C1 segment of cervical spinal cord (tissue), 14 donors: ENCODE measurements around the gene CYB5R4.
"Not testable (repeated sequence)": the region's sequence is repeated elsewhere in the genome, so short reads cannot be mapped to it uniquely, and the experiment has no call there.

Source experiments
- DNase-seq, 14 donors: peaks; one replicate each; lab custom pipeline; 2025; lab: John Stamatoyannopoulos, UW

CYB5R4 gene

DNA sequence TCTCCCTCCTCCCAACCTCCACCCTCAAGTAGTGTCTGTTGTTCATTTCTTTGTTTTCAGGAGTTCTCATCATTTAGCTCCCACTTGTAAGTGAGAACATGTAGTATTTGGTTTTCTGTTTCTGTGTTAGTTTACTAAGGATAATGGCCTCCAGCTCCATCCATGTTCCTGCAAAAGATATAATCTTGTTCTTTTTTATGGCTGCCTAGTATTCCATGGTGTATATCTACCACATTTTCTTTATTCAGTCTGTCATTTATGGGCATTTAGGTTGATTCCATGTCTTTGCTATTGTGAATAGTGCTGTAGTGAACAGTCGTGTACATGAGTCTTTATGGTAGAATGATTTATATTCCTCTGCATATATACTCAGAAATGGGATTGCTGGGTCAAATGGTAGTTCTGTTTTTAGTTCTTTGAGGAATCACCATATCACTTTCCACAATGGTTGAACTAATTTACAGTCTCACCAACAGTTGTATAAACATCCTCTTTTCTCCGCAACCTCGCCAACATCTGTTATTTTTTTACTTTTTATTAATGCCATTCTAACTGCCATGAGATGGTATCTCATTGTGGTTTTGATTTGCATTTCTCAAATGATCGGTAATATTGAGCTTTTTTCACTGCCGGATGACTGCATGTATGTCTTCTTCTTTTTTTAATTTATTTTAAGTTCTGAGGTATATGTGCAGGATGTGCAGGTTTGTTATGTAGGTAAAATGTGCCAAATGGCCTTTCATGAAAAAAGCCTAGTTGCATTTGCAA, 48.3 kb downstream of the CYB5R4 start:
- DNase-seq = not testable (repeated sequence)

DNA sequence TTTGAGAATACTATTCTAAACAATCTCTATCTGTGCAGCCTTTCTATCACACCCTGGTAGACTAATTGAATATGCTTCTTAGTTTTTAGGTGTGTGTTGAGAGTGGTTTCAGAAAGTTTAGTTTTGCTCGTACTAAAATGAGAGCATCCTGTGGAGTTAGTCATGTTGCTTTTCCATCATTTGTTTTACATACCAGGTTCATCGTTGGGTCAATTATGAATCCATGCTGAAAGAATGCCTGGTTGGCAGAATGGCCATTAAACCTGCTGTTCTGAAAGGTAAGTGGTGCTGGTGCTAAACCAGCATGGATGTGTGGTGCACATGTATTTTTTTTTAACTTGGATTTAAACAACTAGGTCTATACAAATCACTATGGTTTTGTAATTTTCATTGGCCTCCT, 49.3 kb downstream of the CYB5R4 start:
- DNase-seq = no peak

DNA sequence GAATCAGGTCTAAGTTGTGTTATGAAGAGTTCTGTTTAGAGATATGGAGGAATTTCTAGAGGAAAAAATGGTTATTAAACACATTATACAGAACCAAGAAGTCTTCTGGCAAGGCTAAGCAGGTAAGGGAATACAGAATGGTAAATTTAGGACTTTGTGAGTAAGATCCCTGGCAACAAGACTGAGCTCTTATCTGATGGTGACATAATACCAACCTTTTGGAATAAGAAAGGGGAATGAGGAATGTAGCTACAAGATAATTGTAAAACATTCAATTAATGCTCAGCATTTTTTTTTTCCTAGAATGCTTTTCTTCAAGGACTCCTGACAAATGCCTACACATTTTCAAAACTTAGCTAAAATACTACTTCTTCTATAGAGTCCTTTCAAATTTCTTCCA, 51.8 kb downstream of the CYB5R4 start:
- no peak for DNase-seq

DNA sequence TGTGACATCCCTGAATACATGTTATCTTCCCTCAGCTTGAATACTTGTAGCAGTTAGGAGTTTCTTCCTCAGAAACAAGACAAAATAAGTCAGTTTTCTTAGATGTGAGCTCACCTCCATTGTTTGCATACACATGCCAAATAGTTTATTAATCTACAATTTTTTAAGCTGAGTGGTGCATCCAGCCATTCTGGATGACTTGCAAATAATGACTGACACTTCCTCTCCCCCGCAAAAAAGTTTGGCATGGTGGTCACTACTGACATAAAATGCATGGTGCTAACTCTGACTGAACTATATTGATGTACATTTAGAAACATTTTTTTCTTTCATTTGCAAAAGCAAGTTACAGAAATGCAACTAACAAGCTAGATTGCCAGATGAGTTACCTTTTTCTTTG, 55.5 kb downstream of the CYB5R4 start:
- no peak for DNase-seq

- no peak for DNase-seq
Observed at GRCh38 chr6:83917001-83917400, 57.5 kb downstream of the CYB5R4 start.

DNA sequence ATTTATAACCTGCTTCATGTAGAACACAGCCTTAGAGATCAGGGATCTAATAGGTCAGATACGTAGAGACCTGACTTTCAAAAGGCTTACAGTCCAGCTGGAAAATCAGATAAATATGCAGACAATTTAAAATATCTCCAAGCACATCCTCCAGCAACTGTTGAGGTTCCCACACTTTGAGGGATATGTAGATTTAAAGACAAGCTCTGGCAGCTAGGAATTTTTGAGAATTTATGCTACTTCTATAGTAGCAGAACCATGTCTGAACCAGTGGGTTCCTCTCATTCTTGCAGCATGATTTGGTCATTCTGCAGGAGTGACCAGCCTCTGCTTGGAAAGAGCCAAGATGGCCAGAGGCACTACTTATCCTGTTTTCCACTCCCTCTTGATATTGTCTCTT, 60.5 kb downstream of the CYB5R4 start:
- DNase-seq = no peak

DNA sequence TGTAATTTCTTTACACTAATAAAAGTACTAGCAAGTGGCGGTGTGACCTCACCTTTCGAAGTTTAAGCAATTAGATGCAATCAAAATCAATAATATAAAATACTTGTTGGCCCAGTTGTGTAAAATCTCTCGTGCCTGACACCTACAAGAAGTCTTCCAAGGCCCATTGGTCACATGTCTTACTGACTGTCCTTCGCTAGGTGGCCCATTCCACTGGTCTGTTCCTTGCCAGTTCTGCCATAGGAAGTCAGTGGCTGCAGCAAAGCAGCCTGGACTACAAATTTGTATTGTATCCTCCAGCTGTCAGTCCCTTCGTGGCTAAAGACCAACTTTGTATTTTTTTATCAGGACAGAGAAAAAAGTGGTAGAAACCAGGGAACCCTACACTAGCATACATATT, 61.8 kb downstream of the CYB5R4 start:
- DNase-seq = no peak

DNA sequence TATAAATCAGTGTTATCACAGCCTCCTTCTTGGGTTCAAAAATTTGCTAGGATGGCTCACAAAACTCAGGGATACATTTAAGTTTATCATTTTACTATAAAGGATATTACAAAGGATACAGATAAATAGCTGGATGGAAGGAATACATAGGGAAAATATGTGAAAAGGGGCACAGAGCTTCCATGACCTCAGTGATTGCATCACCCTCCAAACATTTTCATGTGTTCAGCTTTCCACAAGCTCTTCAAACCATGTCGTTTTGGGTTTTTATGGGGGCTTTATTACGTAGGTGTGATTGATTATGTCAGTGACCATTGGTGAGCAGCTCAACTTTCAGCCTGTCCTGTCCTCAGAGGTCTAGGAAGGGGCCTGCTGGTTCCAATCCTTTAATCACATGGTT, 68.0 kb downstream of the CYB5R4 start:
- no peak for DNase-seq

- DNase-seq = no peak
Observed at GRCh38 chr6:83928286-83928685, 68.8 kb downstream of the CYB5R4 start.

DNA sequence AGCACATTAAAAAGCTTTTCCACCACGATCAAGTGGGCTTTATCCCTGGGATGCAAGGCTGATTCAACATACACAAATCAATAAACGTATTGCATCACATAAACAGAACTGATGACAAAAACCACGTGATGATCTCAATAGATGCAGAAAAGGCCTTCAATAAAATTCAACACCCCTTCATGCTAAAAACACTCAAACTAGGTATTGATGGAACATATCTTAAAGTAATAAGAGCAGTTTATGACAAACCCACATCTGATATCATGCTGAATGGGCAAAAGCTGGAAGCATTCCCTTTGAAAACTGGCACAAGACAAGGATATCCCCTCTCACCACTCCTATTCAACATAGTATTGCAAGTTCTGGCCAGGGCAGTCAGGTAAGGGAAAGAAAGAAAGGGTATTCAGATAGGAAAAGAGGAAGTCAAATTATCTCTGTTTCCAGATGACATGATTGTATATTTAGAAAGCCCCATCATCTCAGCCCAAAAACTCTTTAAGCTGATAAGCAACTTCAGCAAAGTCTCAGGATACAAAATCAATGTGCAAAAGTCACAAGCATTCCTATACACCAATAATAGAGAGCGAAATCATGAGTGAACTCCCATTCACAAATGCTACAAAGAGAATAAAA, 86.8 kb downstream of the CYB5R4 start:
- DNase-seq = not testable (repeated sequence)

DNA sequence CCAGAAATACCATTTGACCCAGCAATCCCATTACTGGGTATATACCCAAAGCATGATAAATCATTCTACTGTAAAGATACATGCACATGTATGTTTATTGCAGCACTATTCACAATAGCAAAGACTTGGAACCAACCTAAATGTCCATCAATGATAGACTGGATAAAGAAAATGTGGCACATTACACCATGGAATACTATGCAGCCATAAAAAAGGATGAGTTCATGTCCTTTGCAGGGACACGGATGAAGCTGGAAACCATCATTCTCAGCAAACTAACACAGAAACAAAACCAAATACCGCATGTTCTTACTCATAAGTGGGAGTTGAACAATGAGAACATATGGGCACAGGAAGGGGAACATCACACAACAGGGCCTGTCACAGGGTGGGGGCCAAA, 88.5 kb downstream of the CYB5R4 start:
- not testable (repeated sequence) for DNase-seq

GRCh38 chr6:83948851-83949250, 89.4 kb downstream of the CYB5R4 start:
- no peak for DNase-seq

DNA sequence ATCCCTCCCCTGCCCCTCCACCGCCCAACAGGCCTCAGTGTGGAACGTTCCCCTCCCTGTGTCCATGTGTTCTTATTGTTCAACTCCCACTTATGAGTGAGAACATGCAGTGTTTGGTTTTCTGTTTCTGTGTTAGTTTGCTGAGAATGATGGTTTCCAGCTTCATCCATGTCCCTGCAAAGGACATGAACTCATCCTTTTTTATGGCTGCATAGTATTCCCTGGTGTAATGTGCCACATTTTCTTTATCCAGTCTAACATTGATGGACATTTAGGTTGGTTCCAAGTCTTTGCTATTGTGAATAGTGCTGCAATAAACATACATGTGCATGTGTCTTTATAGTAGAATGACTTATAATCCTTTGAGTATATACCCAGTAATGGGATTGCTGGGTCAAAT, 91.9 kb downstream of the CYB5R4 start:
- not testable (repeated sequence) for DNase-seq

- DNase-seq = no peak
Observed at GRCh38 chr6:83952830-83953229, 93.3 kb downstream of the CYB5R4 start.

DNA sequence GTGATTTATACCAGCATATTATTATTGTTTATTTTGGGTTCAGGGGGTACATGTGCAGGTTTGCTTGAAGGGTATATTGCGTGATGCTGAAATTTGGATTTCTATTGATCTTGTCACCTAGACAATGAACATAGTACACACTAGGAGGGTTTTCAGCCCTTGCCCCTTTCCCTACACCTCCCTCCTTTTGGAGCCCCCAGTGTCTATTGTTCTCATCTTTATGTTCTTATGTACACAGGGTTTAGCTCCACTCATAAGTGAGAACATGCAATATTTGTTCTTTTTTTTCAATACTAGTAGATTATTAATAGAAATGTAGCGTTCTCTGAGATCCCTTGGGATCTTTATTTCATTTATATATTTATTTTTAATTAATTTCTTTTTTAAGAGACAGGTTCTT, 94.9 kb downstream of the CYB5R4 start:
- no peak for DNase-seq

DNA sequence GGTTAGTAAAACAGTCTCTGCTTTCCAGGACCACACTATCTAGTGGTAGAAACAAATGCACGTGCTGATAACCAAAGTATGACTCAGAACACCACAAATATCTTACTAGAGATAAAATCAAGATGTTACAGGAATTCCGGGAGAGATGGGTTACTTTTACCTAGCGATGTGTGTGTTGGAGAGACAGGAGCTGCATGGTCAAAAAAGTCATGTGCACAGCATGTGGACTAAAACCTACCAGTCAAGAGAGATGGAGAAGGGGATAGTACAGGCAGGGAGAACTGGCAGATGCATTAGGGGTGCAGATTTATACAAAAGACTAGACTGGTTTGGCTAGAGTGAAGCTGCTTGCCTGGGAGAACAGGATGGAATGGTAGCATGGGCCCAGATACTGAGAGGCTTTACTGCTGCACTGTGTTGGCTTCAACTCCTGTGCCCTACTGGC, 98.8 kb downstream of the CYB5R4 start:
- DNase-seq = no peak

- DNase-seq = no peak
Observed at GRCh38 chr6:83960664-83961063, 101.2 kb downstream of the CYB5R4 start.

- no peak for DNase-seq
Observed at GRCh38 chr6:83962582-83962981, 103.1 kb downstream of the CYB5R4 start.

DNA sequence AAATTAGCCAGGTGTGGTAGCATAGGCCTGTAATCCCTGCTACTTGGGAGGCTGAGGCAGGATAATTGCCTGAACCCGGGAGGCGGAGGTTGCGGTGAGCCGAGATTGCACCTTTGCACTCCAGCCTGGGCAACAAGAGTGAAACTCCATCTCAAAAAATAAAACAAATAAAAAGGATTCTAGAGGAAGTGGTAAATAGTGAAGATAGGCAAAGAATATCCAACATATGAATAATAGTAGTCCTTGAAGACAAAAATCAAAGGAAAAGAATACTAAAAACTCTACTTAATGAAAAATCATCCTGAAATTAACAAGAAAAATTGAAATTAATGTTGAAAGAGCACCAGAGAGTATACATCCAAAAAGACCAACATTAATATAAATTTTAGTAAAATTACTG, 107.0 kb downstream of the CYB5R4 start:
- no peak for DNase-seq

DNA sequence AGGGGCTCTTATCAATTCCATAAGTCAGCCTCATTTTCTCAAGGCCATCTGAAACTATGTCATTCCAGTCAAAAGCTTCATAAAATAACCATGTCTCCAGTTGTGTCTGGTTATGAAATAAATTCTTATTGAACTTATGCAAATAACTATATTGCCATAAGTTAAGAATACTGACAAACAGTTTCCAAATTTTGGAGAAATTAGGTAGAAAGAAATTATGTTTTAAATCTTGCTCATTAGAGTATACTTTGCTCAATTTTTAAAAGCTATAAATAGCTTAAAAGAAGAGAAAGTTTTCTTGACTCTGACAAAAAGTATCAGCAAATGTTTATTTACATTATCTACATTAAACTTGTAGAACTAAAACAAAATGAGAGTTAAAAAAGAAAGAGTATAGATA, 111.1 kb downstream of the CYB5R4 start:
- DNase-seq = no peak

DNA sequence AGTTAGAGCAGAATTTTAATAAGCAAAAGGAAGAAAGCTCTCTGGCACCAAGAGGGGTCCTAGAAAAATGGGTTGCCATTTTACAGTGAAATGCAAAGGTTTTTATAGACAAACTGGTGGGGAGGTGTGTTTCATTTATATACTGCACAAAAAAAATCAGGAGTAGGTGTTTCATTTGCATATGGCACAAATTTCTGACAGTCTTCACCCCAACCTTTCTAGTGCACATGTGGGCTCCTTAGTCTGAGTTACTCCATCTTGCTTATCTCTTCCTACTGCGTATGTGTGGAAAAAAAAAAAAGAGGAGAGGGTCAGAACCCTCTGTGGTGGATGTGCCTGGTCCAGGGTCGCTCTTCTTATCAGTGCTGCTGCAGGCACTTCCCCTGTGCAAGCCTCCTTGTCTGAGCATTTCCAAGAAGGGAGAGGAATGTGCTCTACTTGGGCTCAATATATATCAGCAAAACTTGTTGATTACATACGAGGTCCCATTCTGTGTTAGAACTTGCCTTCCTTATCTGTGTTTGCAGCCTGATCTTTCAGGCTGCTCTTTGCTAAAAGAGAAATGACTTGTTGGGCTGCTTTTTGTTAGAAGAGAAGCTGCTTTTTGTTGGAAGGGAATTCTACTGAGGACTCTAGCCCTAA, 115.0 kb downstream of the CYB5R4 start:
- no peak for DNase-seq

- DNase-seq = no peak
Observed at GRCh38 chr6:83976037-83976755, 116.7 kb downstream of the CYB5R4 start.
